Measurements from ENCODE around the gene RHPN2. TPM values are rescaled to one million over a fixed set of nuclear protein-coding genes. Genes with fewer than 3 reads are reported as not detected.

The RHPN2 gene
- total RNA-seq: 1 to 10 TPM; 1.6 to 3.1 (median 2.0) TPM
- 1.8 TPM for polyA plus RNA-seq
- long read RNA-seq, donor 1, partial matches to known transcripts: 3 of 4 reads
- long read RNA-seq, donor 1, other reads (novel, unspliced or antisense): 0 of 4 reads
- long read RNA-seq, donor 2, partial matches to known transcripts: 0 of 1 reads
- long read RNA-seq, donor 2, other reads (novel, unspliced or antisense): 0 of 1 reads
- long read RNA-seq, donor 3: 0 reads
- long read RNA-seq, donor 4: 0 reads

DNA sequence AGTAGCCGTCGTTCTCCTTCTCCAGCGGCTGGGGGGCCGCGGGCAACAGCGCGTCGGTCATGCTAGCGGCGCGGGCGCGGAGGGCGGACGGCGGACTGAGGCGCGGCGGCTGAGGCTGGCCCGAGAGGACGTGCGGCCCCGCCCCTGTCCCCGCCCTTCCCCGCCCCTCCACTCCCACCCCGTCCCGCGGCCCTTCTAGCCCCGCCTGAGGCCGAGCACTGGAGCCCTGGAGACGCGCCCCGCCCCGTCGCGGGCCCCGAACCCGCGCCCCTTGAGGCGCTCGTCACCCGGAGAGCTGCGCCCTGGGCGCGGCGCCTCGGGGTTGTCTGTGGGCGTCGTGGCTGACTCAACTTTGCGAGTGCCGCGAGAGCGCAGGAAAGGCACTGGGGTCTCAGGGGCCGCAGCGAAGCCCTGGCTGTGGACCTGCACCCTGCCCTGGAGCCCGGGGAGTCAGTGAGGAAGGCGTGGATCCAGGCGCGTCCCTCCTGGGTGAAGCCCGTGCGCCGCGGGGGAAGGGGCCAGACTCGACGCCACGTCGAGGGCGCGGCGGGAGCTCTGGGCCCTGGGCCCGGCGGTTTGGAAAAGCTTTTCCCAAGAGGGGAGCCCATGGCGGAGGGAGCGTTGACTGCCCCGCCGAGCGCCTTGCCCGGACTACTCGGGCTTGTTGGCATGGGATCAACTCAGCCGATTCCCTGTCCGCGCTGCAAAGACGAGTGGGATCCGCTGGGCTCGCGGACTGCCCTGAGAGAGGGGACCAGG, at the start of gene RHPN2:
Gene RHPN2, minus strand, starts transcription at position 97 of the 759 bp plus-strand sequence. Its CDS starts 36 bp downstream, at position 61.
- intact Hi-C loops (cut with DNase I): no loop called here
- DNase-seq (peak; percentile 72 to 88 (median 87)), ATAC-seq (peak; percentile 96)
- Histone ChIP-seq H3K27me3 (ENCODE audit: control insufficient read depth, insufficient read depth) (no peaks in the 10 kb centered on the region), H3K27ac (ENCODE audit: low read length) (no peak within 1 kb of the TSS), H3K9me3 (ENCODE audit: control insufficient read depth, low read length) (no peaks in the 10 kb centered on the region), H3K4me1 (ENCODE audit: control insufficient read depth, insufficient read depth, low read length) (no peaks in the 10 kb centered on the region), H3K4me3 (ENCODE audit: low read length) (peak within 1 kb of the TSS; percentile 99)
- 4% methylated on average over 86 of the region's 86 CpGs for WGBS

- no peaks in the 10 kb centered on the region for H3K9me3 ChIP-seq (ENCODE audit: control insufficient read depth, low read length)
- H3K4me1 ChIP-seq (ENCODE audit: control insufficient read depth, insufficient read depth, low read length): no peaks in the 10 kb centered on the region
- no peaks in the 10 kb centered on the region for H3K27me3 ChIP-seq (ENCODE audit: control insufficient read depth, insufficient read depth)
- intact Hi-C loops (cut with DNase I): no loop called here
- ATAC-seq: no peak
- no peak overlapping the region for H3K27ac ChIP-seq (ENCODE audit: low read length)
- DNase-seq: no peak
- 86% methylated on average over 4 of the region's 4 CpGs for WGBS
- H3K4me3 ChIP-seq (ENCODE audit: low read length): no peak overlapping the region
These were observed 49.6 kb upstream of the RHPN2 start for GRCh38 chr19:33114312-33114711.

DNA sequence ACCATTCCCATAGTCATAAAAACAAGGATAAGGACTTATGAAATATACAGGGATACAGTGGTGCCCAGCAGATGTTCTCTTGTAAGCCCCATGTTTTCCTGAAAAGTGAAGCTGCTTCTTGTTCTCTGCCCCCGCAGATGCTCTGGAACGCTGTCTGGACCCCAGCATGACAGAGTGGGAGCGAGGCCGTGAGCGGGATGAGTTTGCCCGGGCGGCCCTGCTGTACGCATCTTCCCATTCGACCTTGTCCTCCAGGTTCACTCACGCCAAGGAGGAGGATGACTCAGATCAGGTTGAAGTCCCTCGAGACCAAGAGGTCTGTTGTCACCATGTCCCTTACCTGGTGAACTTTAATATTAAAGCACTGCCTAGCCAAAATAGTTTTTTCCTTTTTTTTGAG, 46.9 kb upstream of the RHPN2 start:
- ATAC-seq (no peak), DNase-seq (no peak)
- no peak overlapping the region for H3K4me3 ChIP-seq (ENCODE audit: low read length)
- H3K4me1 ChIP-seq (ENCODE audit: control insufficient read depth, insufficient read depth, low read length): no peaks in the 10 kb centered on the region
- 97% methylated on average over 11 of the region's 11 CpGs for WGBS
- H3K9me3 ChIP-seq (ENCODE audit: control insufficient read depth, low read length): no peaks in the 10 kb centered on the region
- no peaks in the 10 kb centered on the region for H3K27me3 ChIP-seq (ENCODE audit: control insufficient read depth, insufficient read depth)
- intact Hi-C loops (cut with DNase I): no loop called here
- no peak overlapping the region for H3K27ac ChIP-seq (ENCODE audit: low read length)

DNA sequence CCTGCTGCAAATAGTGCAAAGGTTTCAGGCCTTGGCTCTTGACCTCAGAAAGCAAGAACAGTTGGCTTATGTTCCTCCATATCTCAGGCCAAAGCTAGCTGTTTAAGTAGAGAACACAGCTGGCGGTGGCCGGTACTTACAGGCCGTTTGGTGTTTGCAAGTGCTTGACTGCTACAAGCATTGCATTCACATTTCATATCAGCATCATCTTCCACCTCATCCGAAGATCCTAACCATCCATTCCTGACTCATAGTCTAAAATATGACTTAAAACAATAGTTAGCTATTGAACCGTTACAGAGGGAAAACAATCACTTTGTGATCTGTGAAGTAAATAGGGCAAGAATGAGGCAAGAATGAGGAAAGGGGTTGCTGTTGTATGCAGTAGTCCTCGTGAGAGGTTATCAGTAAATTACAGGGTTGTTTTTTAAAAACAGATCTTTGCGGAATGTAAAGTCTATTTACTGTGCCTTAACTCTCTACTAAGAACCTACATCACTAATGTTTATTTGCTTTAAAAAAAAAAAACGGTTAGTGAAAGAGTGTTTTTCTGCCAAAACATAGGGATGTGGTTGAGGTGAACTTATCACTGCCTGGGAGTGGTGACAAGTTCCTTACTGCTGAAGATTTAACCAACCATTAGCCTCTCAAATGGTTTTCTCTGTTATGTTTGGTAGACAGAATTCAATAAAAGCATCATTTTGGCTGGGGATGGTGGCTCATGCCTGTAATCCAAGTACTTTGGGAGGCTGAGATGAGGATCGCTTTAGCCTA, 45.6 kb upstream of the RHPN2 start:
- Histone ChIP-seq H3K4me1 (ENCODE audit: control insufficient read depth, insufficient read depth, low read length) (no peaks in the 10 kb centered on the region), H3K27ac (ENCODE audit: low read length) (no peak overlapping the region), H3K9me3 (ENCODE audit: control insufficient read depth, low read length) (no peaks in the 10 kb centered on the region), H3K27me3 (ENCODE audit: control insufficient read depth, insufficient read depth) (no peaks in the 10 kb centered on the region), H3K4me3 (ENCODE audit: low read length) (no peak overlapping the region)
- WGBS: 84% methylated on average over 9 of the region's 9 CpGs
- intact Hi-C loops (cut with DNase I): no loop called here
- ATAC-seq (no peak), DNase-seq (no peak)

GRCh38 chr19:33108161-33108560, 43.5 kb upstream of the RHPN2 start:
- no peaks in the 10 kb centered on the region for H3K27me3 ChIP-seq (ENCODE audit: control insufficient read depth, insufficient read depth)
- no peak overlapping the region for H3K27ac ChIP-seq (ENCODE audit: low read length)
- DNase-seq (no peak), ATAC-seq (no peak)
- H3K9me3 ChIP-seq (ENCODE audit: control insufficient read depth, low read length): no peaks in the 10 kb centered on the region
- H3K4me1 ChIP-seq (ENCODE audit: control insufficient read depth, insufficient read depth, low read length): no peaks in the 10 kb centered on the region
- H3K4me3 ChIP-seq (ENCODE audit: low read length): no peak overlapping the region
- intact Hi-C loops (cut with DNase I): no loop called here
- WGBS: 93% methylated on average over 10 of the region's 10 CpGs

- H3K27me3 ChIP-seq (ENCODE audit: control insufficient read depth, insufficient read depth): no peaks in the 10 kb centered on the region
- no peaks in the 10 kb centered on the region for H3K9me3 ChIP-seq (ENCODE audit: control insufficient read depth, low read length)
- H3K4me1 ChIP-seq (ENCODE audit: control insufficient read depth, insufficient read depth, low read length): no peaks in the 10 kb centered on the region
- WGBS: 77% methylated on average over 6 of the region's 6 CpGs
- ATAC-seq (no peak), DNase-seq (no peak)
- no peak overlapping the region for H3K27ac ChIP-seq (ENCODE audit: low read length)
- no peak overlapping the region for H3K4me3 ChIP-seq (ENCODE audit: low read length)
- intact Hi-C loops (cut with DNase I): no loop called here
These were observed 38.2 kb upstream of the RHPN2 start for GRCh38 chr19:33102893-33103292.

- intact Hi-C loops (cut with DNase I): no loop called here
- Histone ChIP-seq H3K4me3 (ENCODE audit: low read length) (no peak overlapping the region), H3K27ac (ENCODE audit: low read length) (no peak overlapping the region), H3K27me3 (ENCODE audit: control insufficient read depth, insufficient read depth) (no peaks in the 10 kb centered on the region), H3K9me3 (ENCODE audit: control insufficient read depth, low read length) (no peaks in the 10 kb centered on the region), H3K4me1 (ENCODE audit: control insufficient read depth, insufficient read depth, low read length) (no peaks in the 10 kb centered on the region)
- WGBS: 72% methylated on average over 10 of the region's 10 CpGs
- DNase-seq (no peak), ATAC-seq (peak in 1 of 2 donors; percentile 43)
These were observed 36.4 kb upstream of the RHPN2 start for GRCh38 chr19:33100894-33101644.

DNA sequence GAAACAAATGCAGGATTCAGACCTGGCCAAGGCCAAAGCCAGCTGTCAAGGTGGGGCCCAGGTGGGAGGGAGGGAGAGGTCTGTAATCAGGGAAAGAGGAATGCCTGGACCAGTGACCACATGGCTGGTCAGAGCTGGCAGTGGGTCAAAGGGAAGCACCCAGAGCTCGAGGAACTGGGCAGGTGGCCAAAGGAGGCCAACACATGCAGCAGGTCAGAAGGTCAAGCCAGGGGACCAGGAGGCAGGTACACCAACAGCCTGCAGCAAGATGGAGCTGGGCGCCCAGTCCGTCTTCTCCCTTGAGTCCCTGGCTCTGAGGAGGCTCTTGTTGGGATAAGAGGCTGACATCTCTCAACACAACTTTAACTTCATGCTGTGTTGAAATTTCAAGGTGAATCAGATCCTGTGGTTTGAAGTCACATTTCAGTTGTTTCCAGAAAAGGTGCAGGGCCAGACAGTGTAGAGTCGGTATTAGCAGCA, 33.4 kb upstream of the RHPN2 start:
- Histone ChIP-seq H3K27me3 (ENCODE audit: control insufficient read depth, insufficient read depth) (no peaks in the 10 kb centered on the region), H3K9me3 (ENCODE audit: control insufficient read depth, low read length) (no peaks in the 10 kb centered on the region), H3K4me3 (ENCODE audit: low read length) (no peak overlapping the region), H3K4me1 (ENCODE audit: control insufficient read depth, insufficient read depth, low read length) (no peaks in the 10 kb centered on the region), H3K27ac (ENCODE audit: low read length) (no peak overlapping the region)
- intact Hi-C loops (cut with DNase I): no loop called here
- ATAC-seq (no peak), DNase-seq (peak in 1 of 3 donors; percentile 47)
- WGBS: 69% methylated on average over 4 of the region's 4 CpGs

DNA sequence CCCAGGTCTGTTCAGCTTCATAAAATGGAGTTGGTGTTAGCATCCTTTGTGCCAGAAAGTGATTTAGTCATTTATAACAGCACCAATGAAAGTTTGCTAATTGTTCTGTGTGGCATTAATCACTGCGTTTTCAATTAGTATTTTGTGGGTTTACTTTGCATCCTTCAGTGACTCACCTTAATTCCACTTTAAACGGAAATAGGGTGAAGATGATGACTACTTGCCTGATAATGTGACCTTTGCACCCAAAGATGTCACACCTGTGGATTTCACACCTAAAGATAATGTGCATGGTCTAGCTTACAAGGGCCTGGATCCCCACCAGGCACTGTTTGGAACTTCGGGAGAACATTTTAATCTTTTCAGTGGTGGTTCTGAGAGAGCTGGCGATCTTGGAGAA, 31.3 kb upstream of the RHPN2 start:
- intact Hi-C loops (cut with DNase I): no loop called here
- H3K27me3 ChIP-seq (ENCODE audit: control insufficient read depth, insufficient read depth): no peaks in the 10 kb centered on the region
- DNase-seq (no peak), ATAC-seq (no peak)
- no peak overlapping the region for H3K4me3 ChIP-seq (ENCODE audit: low read length)
- no peak overlapping the region for H3K27ac ChIP-seq (ENCODE audit: low read length)
- no peaks in the 10 kb centered on the region for H3K4me1 ChIP-seq (ENCODE audit: control insufficient read depth, insufficient read depth, low read length)
- H3K9me3 ChIP-seq (ENCODE audit: control insufficient read depth, low read length): no peaks in the 10 kb centered on the region
- 86% methylated on average over 4 of the region's 4 CpGs for WGBS

DNA sequence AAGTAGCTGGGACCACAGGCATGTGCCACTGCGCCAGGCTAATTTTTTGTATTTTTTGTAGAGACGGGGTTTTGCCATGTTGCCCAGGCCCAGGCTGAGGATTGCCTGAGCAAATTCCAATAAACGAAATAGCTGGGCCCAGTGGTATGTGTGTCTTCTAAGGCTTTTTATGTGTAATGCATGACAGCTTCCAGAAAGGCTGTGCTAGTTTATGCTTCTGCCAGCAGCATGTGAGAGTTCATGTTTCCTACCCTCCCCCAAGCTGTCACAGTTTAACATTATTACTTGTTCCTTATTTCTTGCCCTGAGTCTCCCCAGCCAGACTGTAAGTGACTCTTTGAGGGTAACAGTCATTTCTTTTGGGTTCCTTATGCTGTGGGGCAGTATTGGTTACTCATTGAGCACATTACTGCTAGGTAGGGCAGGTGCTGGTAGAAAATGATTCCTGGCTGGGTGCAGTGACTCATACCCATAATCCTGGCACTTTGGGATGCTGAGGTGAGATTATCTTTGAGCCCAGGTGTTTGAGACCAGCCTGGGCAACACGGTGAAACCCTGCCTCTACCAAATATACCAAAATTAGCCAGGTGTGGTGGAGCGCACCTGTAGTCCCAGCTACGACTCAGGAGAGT, 29.9 kb upstream of the RHPN2 start:
- DNase-seq: no peak

More for the DNA sequence above, 29.9 kb upstream of the RHPN2 start:
- Histone ChIP-seq H3K27ac (ENCODE audit: low read length) (no peak overlapping the region), H3K27me3 (ENCODE audit: control insufficient read depth, insufficient read depth) (no peaks in the 10 kb centered on the region), H3K9me3 (ENCODE audit: control insufficient read depth, low read length) (no peaks in the 10 kb centered on the region), H3K4me3 (ENCODE audit: low read length) (no peak overlapping the region), H3K4me1 (ENCODE audit: control insufficient read depth, insufficient read depth, low read length) (no peaks in the 10 kb centered on the region)
- intact Hi-C loops (cut with DNase I): no loop called here
- WGBS: 93% methylated on average over 6 of the region's 6 CpGs
- ATAC-seq: no peak

All from right cardiac atrium (tissue), 5 donors.